ENCODE results near the gene IL20.
"Not testable (repeated sequence)": the region's sequence is repeated elsewhere in the genome, so short reads cannot be mapped to it uniquely, and the experiment has no call there.

The IL20 gene

GRCh38 chr1:206843626-206844025 lies 21.8 kb upstream of the IL20 start:
- no peak for DNase-seq

GRCh38 chr1:206846487-206846886 lies 18.9 kb upstream of the IL20 start:
- peak in 1 of 2 experiments; percentile 20 for DNase-seq

GRCh38 chr1:206847337-206847834 lies 18.0 kb upstream of the IL20 start:
- DNase-seq: no peak

GRCh38 chr1:206847946-206848345 lies 17.5 kb upstream of the IL20 start:
- no peak for DNase-seq

GRCh38 chr1:206850401-206850800 lies 15.0 kb upstream of the IL20 start:
- DNase-seq: no peak

GRCh38 chr1:206851341-206852010 lies 13.9 kb upstream of the IL20 start:
- no peak for DNase-seq

GRCh38 chr1:206852662-206853061 lies 12.8 kb upstream of the IL20 start:
- not testable (repeated sequence) for DNase-seq

GRCh38 chr1:206853696-206854095 lies 11.7 kb upstream of the IL20 start:
- DNase-seq: not testable (repeated sequence)

GRCh38 chr1:206854401-206855129 lies 10.9 kb upstream of the IL20 start:
- DNase-seq: peak in 1 of 2 experiments; percentile 52

- DNase-seq: no peak
Measured at GRCh38 chr1:206855859-206856258, 9.6 kb upstream of the IL20 start.

GRCh38 chr1:206856674-206857464 lies 8.6 kb upstream of the IL20 start:
- DNase-seq: no peak

- no peak for DNase-seq
Measured at GRCh38 chr1:206859082-206859521, 6.3 kb upstream of the IL20 start.

GRCh38 chr1:206860165-206860564 lies 5.3 kb upstream of the IL20 start:
- no peak for DNase-seq

GRCh38 chr1:206863266-206863665 lies 2.2 kb upstream of the IL20 start:
- DNase-seq: no peak

GRCh38 chr1:206866062-206866461 lies 639 bp downstream of the IL20 start:
- no peak for DNase-seq

GRCh38 chr1:206867239-206867638 lies 1.8 kb downstream of the IL20 start:
- DNase-seq: no peak

GRCh38 chr1:206867716-206868115 lies 2.3 kb downstream of the IL20 start:
- DNase-seq: no peak

GRCh38 chr1:206868264-206868663 lies 2.8 kb downstream of the IL20 start:
- no peak for DNase-seq

- no peak for DNase-seq
Measured at GRCh38 chr1:206872139-206872538, 6.7 kb downstream of the IL20 start.

GRCh38 chr1:206873603-206874188 lies 8.3 kb downstream of the IL20 start:
- no peak for DNase-seq

- no peak for DNase-seq
Measured at GRCh38 chr1:206875752-206876377, 10.4 kb downstream of the IL20 start.

- no peak for DNase-seq
Measured at GRCh38 chr1:206878456-206878855, 13.0 kb downstream of the IL20 start.

- no peak for DNase-seq
Measured at GRCh38 chr1:206880314-206880713, 14.9 kb downstream of the IL20 start.
